SKM-1 treated with dmso at 0.1 percent for 144 hours (cell line): Measurements from ENCODE around the gene ZBTB39.
"Not testable (repeated sequence)": the region's sequence is repeated elsewhere in the genome, so short reads cannot be mapped to it uniquely, and the experiment has no call there.

ENCODE experiments used
- DNase-seq: peaks from one replicate; lab custom pipeline; 2025; ENCODE audit not compliant: unreplicated experiment; lab: John Stamatoyannopoulos, UW

Gene ZBTB39

GRCh38 chr12:57005980-57006808 is at the start of gene ZBTB39:
Gene ZBTB39 (minus strand): TSS chr12:57006546. CDS start chr12:57004917, 1,629 bp downstream.
- peak; percentile 13 for DNase-seq

- DNase-seq, result no peak
Observed at GRCh38 chr12:57055824-57056223, 49.5 kb upstream of the ZBTB39 start.

GRCh38 chr12:57053901-57054300 is 47.6 kb upstream of the ZBTB39 start:
- not testable (repeated sequence) for DNase-seq

- DNase-seq, result not testable (repeated sequence)
Observed at GRCh38 chr12:57053146-57053545, 46.8 kb upstream of the ZBTB39 start.

- DNase-seq, result no peak
Observed at GRCh38 chr12:57051011-57051410, 44.7 kb upstream of the ZBTB39 start.

GRCh38 chr12:57049890-57050289 is 43.5 kb upstream of the ZBTB39 start, which contains the start of gene MYO1A:
Gene MYO1A (minus strand): TSS chr12:57050129. CDS start chr12:57048323, 1,806 bp downstream.
- DNase-seq, result no peak

- DNase-seq, result no peak
Observed at GRCh38 chr12:57049119-57049446, 42.7 kb upstream of the ZBTB39 start.

- DNase-seq, result no peak
Observed at GRCh38 chr12:57048423-57049118, 42.2 kb upstream of the ZBTB39 start.

GRCh38 chr12:57047981-57048380 is 41.6 kb upstream of the ZBTB39 start:
- DNase-seq, result no peak

- peak; percentile 56 for DNase-seq
Observed at GRCh38 chr12:57046947-57047890, 40.9 kb upstream of the ZBTB39 start.

GRCh38 chr12:57046086-57046791 is 39.9 kb upstream of the ZBTB39 start:
- DNase-seq, result no peak

GRCh38 chr12:57044889-57045288 is 38.5 kb upstream of the ZBTB39 start:
- DNase-seq, result no peak

GRCh38 chr12:57044468-57044867 is 38.1 kb upstream of the ZBTB39 start:
- no peak for DNase-seq

GRCh38 chr12:57042695-57043094 is 36.3 kb upstream of the ZBTB39 start:
- no peak for DNase-seq

- no peak for DNase-seq
Observed at GRCh38 chr12:57040750-57041149, 34.4 kb upstream of the ZBTB39 start.

GRCh38 chr12:57040211-57040610 is 33.9 kb upstream of the ZBTB39 start:
- no peak for DNase-seq

GRCh38 chr12:57039016-57039798 is 32.9 kb upstream of the ZBTB39 start:
- no peak for DNase-seq

GRCh38 chr12:57037264-57037663 is 30.9 kb upstream of the ZBTB39 start:
- DNase-seq, result no peak

- no peak for DNase-seq
Observed at GRCh38 chr12:57033431-57033830, 27.1 kb upstream of the ZBTB39 start.

GRCh38 chr12:57031789-57032188 is 25.4 kb upstream of the ZBTB39 start:
- DNase-seq, result no peak
